Fibroblast of the aortic adventitia (primary cell): ENCODE data around the gene GAPVD1. TPM values are rescaled to one million over a fixed set of nuclear protein-coding genes. Genes with fewer than 3 reads are reported as not detected.

ENCODE experiments used
- DNase-seq: peaks from one replicate; pipeline ENCODE4 v3.0.0-alpha.2; 2010; ENCODE audit warnings: low read depth
- H3K4me3 ChIP-seq: 2 replicates; pipeline ENCODE4 v1.5.1; 2011; ENCODE audit warnings: low read depth, mild to moderate bottlenecking, control low read depth, low read length, moderate library complexity
- total RNA-seq: library from RNA; depleted of rRNA; stranded (reverse); fragments of >200 nt; gene quantifications from 2 replicates; pipeline ENCODE4 v1.2.3, GENCODE V29; 2012; ENCODE audit warnings: low replicate concordance
- TF ChIP-seq, protein P1 (sequence below): IDR thresholded peaks from 2 replicates; pipeline ENCODE4 v1.5.1; 2011; ENCODE audit warnings: mild to moderate bottlenecking, low read length, control low read depth, inconsistent platforms; ENCODE audit not compliant: insufficient read depth

The GAPVD1 gene
- total RNA-seq, 1 donor: 52.7 TPM

DNA sequence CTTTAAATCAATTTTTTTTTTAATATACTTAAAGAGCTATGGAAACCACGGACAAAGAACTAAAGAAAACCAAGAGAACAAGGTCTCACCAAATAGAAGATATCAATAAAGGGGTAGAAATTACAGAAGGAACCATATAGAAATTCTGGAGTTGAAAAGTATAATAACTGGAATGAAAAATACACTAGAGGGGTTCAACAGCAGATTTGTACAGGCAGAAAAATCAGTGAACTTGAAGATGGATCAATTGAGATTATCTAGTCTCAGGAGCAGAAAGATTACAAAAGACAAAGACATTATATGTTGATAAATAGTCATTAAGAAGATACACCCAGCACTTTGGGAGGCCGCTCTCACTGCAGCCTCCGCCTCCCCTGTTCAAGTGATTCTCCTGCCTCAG, 56.1 kb downstream of the GAPVD1 start:
- no peak for DNase-seq
- TF ChIP-seq, protein P1, sequence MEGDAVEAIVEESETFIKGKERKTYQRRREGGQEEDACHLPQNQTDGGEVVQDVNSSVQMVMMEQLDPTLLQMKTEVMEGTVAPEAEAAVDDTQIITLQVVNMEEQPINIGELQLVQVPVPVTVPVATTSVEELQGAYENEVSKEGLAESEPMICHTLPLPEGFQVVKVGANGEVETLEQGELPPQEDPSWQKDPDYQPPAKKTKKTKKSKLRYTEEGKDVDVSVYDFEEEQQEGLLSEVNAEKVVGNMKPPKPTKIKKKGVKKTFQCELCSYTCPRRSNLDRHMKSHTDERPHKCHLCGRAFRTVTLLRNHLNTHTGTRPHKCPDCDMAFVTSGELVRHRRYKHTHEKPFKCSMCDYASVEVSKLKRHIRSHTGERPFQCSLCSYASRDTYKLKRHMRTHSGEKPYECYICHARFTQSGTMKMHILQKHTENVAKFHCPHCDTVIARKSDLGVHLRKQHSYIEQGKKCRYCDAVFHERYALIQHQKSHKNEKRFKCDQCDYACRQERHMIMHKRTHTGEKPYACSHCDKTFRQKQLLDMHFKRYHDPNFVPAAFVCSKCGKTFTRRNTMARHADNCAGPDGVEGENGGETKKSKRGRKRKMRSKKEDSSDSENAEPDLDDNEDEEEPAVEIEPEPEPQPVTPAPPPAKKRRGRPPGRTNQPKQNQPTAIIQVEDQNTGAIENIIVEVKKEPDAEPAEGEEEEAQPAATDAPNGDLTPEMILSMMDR: no peak
- H3K4me3 ChIP-seq: no peak overlapping the region

DNA sequence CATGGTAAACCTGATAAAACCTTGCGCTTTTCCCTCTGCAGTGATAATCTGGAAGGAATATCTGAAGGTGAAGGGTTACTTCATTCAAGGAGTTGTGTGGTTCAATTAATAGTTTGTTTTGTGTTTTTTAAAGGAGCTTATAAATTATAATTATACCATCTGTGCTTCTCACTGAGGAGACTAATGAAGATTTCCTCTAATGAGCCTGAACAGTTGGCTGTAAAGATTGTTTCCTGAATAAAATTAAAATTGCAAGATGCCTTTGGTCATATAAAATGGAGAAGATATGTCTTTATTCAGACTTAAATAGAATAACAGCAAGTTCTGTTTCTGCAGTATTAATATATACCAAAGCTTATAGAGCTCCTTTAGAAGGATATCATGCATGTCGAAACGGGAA, 59.9 kb downstream of the GAPVD1 start:
- no peak overlapping the region for H3K4me3 ChIP-seq
- TF ChIP-seq, protein P1: no peak
- no peak for DNase-seq

DNA sequence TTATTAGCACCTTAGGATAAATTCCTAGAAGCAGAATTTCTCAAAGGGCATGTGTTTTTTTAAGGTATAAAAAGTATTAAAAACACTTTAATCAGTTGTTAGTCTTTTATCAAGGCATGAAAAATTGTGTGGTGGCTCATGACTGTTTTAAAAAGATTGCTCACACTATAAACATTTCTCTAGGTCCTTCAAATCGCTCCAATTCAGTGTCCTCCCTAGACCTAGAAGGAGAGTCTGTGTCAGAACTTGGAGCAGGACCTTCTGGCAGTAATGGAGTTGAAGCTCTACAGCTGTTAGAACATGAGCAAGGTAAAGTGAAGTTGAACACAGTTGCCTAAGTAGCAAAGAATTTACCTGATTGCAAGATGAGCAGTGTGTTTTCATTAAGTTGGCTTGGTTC, 62.0 kb downstream of the GAPVD1 start:
- no peak overlapping the region for H3K4me3 ChIP-seq
- peak; percentile 40 for DNase-seq
- TF ChIP-seq, protein P1: no peak

DNA sequence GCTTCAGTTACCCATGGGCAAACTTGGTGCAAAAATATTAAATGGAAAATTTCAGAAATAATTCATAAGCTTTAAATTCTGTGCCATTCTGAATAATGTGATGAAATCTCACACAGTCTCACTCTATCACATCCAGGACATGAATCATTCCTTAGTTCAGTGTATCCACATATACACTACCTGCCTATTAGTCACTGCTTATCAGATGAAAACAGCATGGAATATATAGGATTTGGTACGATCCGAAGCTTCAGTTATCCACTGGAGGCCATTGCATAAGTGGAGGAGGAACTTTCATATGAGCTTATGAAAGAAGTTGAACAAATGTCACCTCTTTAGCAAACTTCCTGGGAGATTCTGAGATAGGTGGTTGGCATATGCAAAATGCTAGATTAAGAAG, 64.2 kb downstream of the GAPVD1 start:
- TF ChIP-seq, protein P1: no peak
- peak; percentile 14 for DNase-seq
- H3K4me3 ChIP-seq: no peak overlapping the region

DNA sequence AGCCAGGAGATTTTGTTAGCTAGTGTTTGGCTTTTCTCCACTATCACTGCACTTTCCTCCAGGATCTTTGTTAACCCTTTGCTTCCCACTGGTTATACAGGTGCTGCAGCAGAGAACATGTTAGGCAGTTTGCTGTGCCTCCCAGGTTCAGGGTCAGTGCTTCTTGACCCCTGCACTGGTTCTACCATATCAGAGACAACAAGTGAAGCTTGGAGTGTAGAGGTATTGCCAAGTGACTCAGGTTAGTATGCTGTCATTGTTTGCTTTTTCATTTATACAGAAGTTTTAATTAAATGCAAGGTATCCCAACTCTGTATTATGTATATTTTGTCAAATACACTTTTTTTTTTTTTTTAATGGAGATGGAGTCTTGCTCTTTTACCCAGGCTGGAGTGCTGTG, 68.4 kb downstream of the GAPVD1 start:
- no peak for DNase-seq
- H3K4me3 ChIP-seq: no peak overlapping the region
- TF ChIP-seq, protein P1: no peak

DNA sequence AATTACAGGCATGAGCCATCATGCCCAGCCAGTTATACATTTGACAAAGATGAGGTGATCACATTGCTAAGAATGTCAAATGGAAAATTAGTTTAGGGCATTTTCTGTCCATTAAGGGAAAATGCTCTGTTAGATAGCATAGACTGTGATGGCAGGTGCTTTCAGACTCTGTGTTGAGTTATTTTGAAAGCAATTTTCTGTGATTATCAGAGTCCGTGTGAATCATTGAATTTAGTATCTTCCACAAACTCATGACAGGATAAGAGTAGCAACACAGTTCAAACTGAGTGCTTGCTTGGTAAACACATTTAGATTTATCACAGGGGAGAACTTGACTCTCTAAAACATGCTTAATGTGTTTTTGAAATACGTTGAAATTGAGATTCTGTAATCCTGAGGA, 69.0 kb downstream of the GAPVD1 start:
- TF ChIP-seq, protein P1: no peak
- DNase-seq: no peak
- no peak overlapping the region for H3K4me3 ChIP-seq

DNA sequence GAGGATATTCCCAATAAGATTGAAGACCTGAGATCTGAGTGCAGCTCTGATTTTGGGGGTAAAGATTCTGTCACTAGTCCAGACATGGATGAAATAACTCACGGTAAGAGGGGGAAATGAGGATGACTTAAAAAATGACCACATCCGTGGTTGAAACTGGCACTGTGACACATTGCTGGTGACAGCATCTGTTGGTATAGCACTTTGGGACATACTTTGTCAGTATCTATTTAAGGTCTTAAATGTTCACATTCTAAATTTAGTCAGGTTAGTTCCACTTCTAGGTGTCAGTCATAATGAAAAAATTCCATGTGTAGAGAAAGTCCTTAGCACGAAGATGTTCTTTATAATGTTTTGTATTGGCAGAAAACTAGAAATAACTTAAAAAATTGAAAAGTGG, 70.9 kb downstream of the GAPVD1 start:
- TF ChIP-seq, protein P1: no peak
- H3K4me3 ChIP-seq: no peak overlapping the region
- DNase-seq: no peak
